H9 (cell line): ENCODE results near the gene CDC25C. TPM values are rescaled to one million over a fixed set of nuclear protein-coding genes. Genes with fewer than 3 reads are reported as not detected.

Experiments
- DNase-seq: peaks from one replicate; pipeline ENCODE4 v3.0.0-alpha.2; 2017
- H2AFZ ChIP-seq: one replicate; pipeline ENCODE4 v1.6.1; 2013; ENCODE audit warnings: mild to moderate bottlenecking, low read length, control low read depth, moderate library complexity
- H2AK5ac ChIP-seq: 2 replicates; pipeline ENCODE4 v1.6.1; 2013; ENCODE audit warnings: low read length, control low read depth, mixed read lengths; ENCODE audit not compliant: insufficient read length
- H2BK120ac ChIP-seq: one replicate; pipeline ENCODE4 v1.6.1; 2013; ENCODE audit warnings: low read depth, mild to moderate bottlenecking, low read length, control low read depth, inconsistent platforms; ENCODE audit not compliant: poor library complexity, severe bottlenecking
- H2BK12ac ChIP-seq: 2 replicates; pipeline ENCODE4 v1.6.1; 2013; ENCODE audit warnings: low read length, control low read depth, mixed read lengths, low read depth; ENCODE audit not compliant: insufficient read length
- H2BK15ac ChIP-seq: 2 replicates; pipeline ENCODE4 v1.6.1; 2013; ENCODE audit warnings: low read depth, low read length, control low read depth
- H2BK20ac ChIP-seq: one replicate; pipeline ENCODE4 v1.6.1; 2013; ENCODE audit warnings: low read depth, mild to moderate bottlenecking, low read length, control low read depth, inconsistent platforms; ENCODE audit not compliant: poor library complexity, severe bottlenecking
- H2BK5ac ChIP-seq: 2 replicates; pipeline ENCODE4 v1.6.1; 2013; ENCODE audit warnings: low read length, control low read depth, mixed read lengths; ENCODE audit not compliant: insufficient read length
- H3K14ac ChIP-seq: 2 replicates; pipeline ENCODE4 v1.6.1; 2013; ENCODE audit warnings: low read length, control low read depth; ENCODE audit not compliant: insufficient read depth
- H3K18ac ChIP-seq: 2 replicates; pipeline ENCODE4 v1.6.1; 2013; ENCODE audit warnings: low read depth, mild to moderate bottlenecking, mixed read lengths, low read length, control low read depth; ENCODE audit not compliant: insufficient read length
- H3K23ac ChIP-seq: 2 replicates; pipeline ENCODE4 v1.6.1; 2013; ENCODE audit warnings: low read length, control low read depth, mixed read lengths, low read depth; ENCODE audit not compliant: insufficient read length
- H3K23me2 ChIP-seq: 2 replicates; pipeline ENCODE4 v1.6.1; 2013; ENCODE audit warnings: low read depth, mild to moderate bottlenecking, mixed read lengths, low read length, control low read depth; ENCODE audit not compliant: insufficient read length, poor library complexity, severe bottlenecking
- H3K27ac ChIP-seq: 2 replicates; pipeline ENCODE4 v1.5.1; 2013; ENCODE audit warnings: low read length, control low read depth, mixed read lengths, low read depth; ENCODE audit not compliant: insufficient read length
- H3K27me3 ChIP-seq: 2 replicates; pipeline ENCODE4 v1.6.1; 2013; ENCODE audit warnings: low read length, control low read depth, inconsistent platforms; ENCODE audit not compliant: insufficient read depth
- H3K4ac ChIP-seq: 2 replicates; pipeline ENCODE4 v1.6.1; 2013; ENCODE audit warnings: low read depth, mild to moderate bottlenecking, control low read depth, inconsistent platforms, low read length, moderate library complexity
- H3K4me1 ChIP-seq: 2 replicates; pipeline ENCODE4 v1.6.1; 2013; ENCODE audit warnings: low read length, control low read depth, inconsistent platforms; ENCODE audit not compliant: insufficient read depth
- H3K4me2 ChIP-seq: 2 replicates; pipeline ENCODE4 v1.6.1; 2013; ENCODE audit warnings: low read length, control low read depth, mixed read lengths; ENCODE audit not compliant: insufficient read length, insufficient read depth
- H3K56ac ChIP-seq: 2 replicates; pipeline ENCODE4 v1.6.1; 2013; ENCODE audit warnings: low read depth, mild to moderate bottlenecking, mixed read lengths, low read length, control low read depth; ENCODE audit not compliant: insufficient read length
- H3K79me1 ChIP-seq: 2 replicates; pipeline ENCODE4 v1.6.1; 2013; ENCODE audit warnings: low read depth, mild to moderate bottlenecking, moderate library complexity, low read length, control low read depth, inconsistent platforms; ENCODE audit not compliant: insufficient read depth, poor library complexity, severe bottlenecking
- H3K79me2 ChIP-seq: 2 replicates; pipeline ENCODE4 v1.6.1; 2013; ENCODE audit warnings: low read length, control low read depth, inconsistent platforms; ENCODE audit not compliant: insufficient read depth
- H3K9ac ChIP-seq: 2 replicates; pipeline ENCODE4 v1.6.1; 2013; ENCODE audit warnings: low read length, control low read depth, mixed read lengths; ENCODE audit not compliant: insufficient read length; ENCODE audit errors: extremely low read depth
- H3K9me3 ChIP-seq: one replicate; pipeline ENCODE4 v1.6.1; 2013; ENCODE audit warnings: low read depth, low read length, inconsistent platforms; ENCODE audit not compliant: control insufficient read depth
- H3T11ph ChIP-seq: one replicate; pipeline ENCODE4 v1.6.1; 2013; ENCODE audit warnings: mild to moderate bottlenecking, low read length, control low read depth, inconsistent platforms
- H4K20me1 ChIP-seq: one replicate; pipeline ENCODE4 v1.6.1; 2013; ENCODE audit not compliant: control insufficient read depth, insufficient read length, insufficient read depth
- H4K5ac ChIP-seq: 2 replicates; pipeline ENCODE4 v1.6.1; 2013; ENCODE audit warnings: low read depth, mild to moderate bottlenecking, mixed read lengths, low read length, control low read depth; ENCODE audit not compliant: insufficient read length
- H4K8ac ChIP-seq: replicated peaks from 2 replicates; pipeline ENCODE4 v1.6.1; 2013; ENCODE audit warnings: low read length, control low read depth, mixed read lengths, low read depth; ENCODE audit not compliant: insufficient read length
- H4K91ac ChIP-seq: 2 replicates; pipeline ENCODE4 v1.6.1; 2013; ENCODE audit warnings: low read depth, mild to moderate bottlenecking, moderate library complexity, mixed read lengths, low read length, control low read depth; ENCODE audit not compliant: insufficient read length
- H3K27ac Mint-ChIP-seq, 3 experiments: 2 replicates in 2 of 3; 3 replicates in 1 of 3; pipeline ENCODE4 v1.8.0; 2020 to 2021; ENCODE audit warnings: mixed read lengths in 3 of 3, mild to moderate bottlenecking in 1 of 3, moderate library complexity in 1 of 3
- H3K27me3 Mint-ChIP-seq: 2 replicates; pipeline ENCODE4 v1.8.0; 2021; ENCODE audit warnings: low read depth, mild to moderate bottlenecking, moderate library complexity, mixed read lengths
- H3K36me3 Mint-ChIP-seq, 3 experiments: 2 replicates in 2 of 3; 3 replicates in 1 of 3; pipeline ENCODE4 v1.8.0; 2020 to 2021; ENCODE audit warnings: low read depth in 3 of 3, mixed read lengths in 3 of 3; ENCODE audit not compliant: insufficient read depth in 1 of 3
- H3K4me1 Mint-ChIP-seq, 2 experiments: 2 replicates each; pipeline ENCODE4 v1.8.0; 2020; ENCODE audit warnings: mixed read lengths in 2 of 2
- H3K4me3 Mint-ChIP-seq, 2 experiments: 2 replicates in 1 of 2; 3 replicates in 1 of 2; pipeline ENCODE4 v1.8.0; 2020 to 2021; ENCODE audit warnings: mild to moderate bottlenecking in 2 of 2, mixed read lengths in 2 of 2, moderate library complexity in 1 of 2
- H3K9me3 Mint-ChIP-seq, 2 experiments: 2 replicates in 1 of 2; 3 replicates in 1 of 2; pipeline ENCODE4 v1.8.0; 2020; ENCODE audit warnings: mild to moderate bottlenecking in 2 of 2, mixed read lengths in 2 of 2, moderate library complexity in 1 of 2
- CTCF ChIP-seq: fragments of 200-600 bp; sonication (generic); conservative IDR thresholded peaks from 3 replicates; pipeline ENCODE4 v1.8.0; 2021; ENCODE audit warnings: antibody characterized with exemption, mild to moderate bottlenecking
- WGBS: extraction: QIAGEN DNeasy Blood & Tissue Kit; methylation state at CpG from one replicate; pipeline ENCODE4 v1.1.7; 2013; ENCODE audit warnings: missing lambda C conversion rate, low lambda C conversion rate, mixed read lengths; ENCODE audit not compliant: insufficient read length; ENCODE audit errors: extremely low coverage; 5-methylcytosine and 5-hydroxymethylcytosine counted together
- total RNA-seq: library from RNA; stranded (reverse); gene quantifications from 2 replicates; pipeline ENCODE4 v1.2.1, GENCODE V29; 2021

Gene CDC25C
- total RNA-seq, 1 experiment from 2014 or later = 22.8 TPM

GRCh38 chr5:138360941-138361452 is 29.4 kb upstream of the CDC25C start:
- Histone ChIP-seq H2BK120ac (no peak overlapping the region), H3K56ac (no peak overlapping the region), H3K4me1 (no peaks in the 10 kb centered on the region), H3K79me2 (peaks cover 18% of the 10 kb centered on the region; the same call in 1 of the 2 replicates), H3K9me3 (no peaks in the 10 kb centered on the region), H3K14ac (no peak overlapping the region), H2BK20ac (no peak overlapping the region), H3K27me3 (no peaks in the 10 kb centered on the region), H4K20me1 (no peaks in the 10 kb centered on the region), H2AK5ac (no peak overlapping the region), H3T11ph (no peak overlapping the region), H3K23me2 (no peaks in the 10 kb centered on the region), H3K23ac (no peak overlapping the region), H2BK5ac (no peak overlapping the region), H2BK15ac (no peak overlapping the region), H3K4ac (no peak overlapping the region), H3K79me1 (peaks cover 8% of the 10 kb centered on the region), H3K9ac (no peak overlapping the region), H2AFZ (no peak overlapping the region), H4K8ac (no peak overlapping the region), H4K5ac (no peak overlapping the region), H4K91ac (no peak overlapping the region), H2BK12ac (no peak overlapping the region), H3K18ac (no peak overlapping the region), H3K27ac (no peak overlapping the region), H3K4me2 (no peak overlapping the region)
- no peak for DNase-seq
- H3K4me1 Mint-ChIP-seq = peaks cover 6 to 10% of the 10 kb centered on the region in 2 experiments; a peak in 2 of 4 replicates
- no peak overlapping the region for H3K4me3 Mint-ChIP-seq
- H3K27ac Mint-ChIP-seq = peak overlapping the region in 2 of 3 experiments; percentile 56 to 80; a peak in 2 of 7 replicates
- no peaks in the 10 kb centered on the region for H3K9me3 Mint-ChIP-seq
- peaks cover 0 to 2% (median 0%) of the 10 kb centered on the region in 3 experiments; a peak in 2 of 7 replicates for H3K36me3 Mint-ChIP-seq
- TF ChIP-seq CTCF = no peak
- H3K27me3 Mint-ChIP-seq = no peaks in the 10 kb centered on the region
- no CpG with 5 or more reads among the region's 1 CpG for WGBS
